ENCODE data around the gene NNT. TPM values are rescaled to one million over a fixed set of nuclear protein-coding genes. Genes with fewer than 3 reads are reported as not detected.
"Not testable (repeated sequence)": the region's sequence is repeated elsewhere in the genome, so short reads cannot be mapped to it uniquely, and the experiment has no call there.

The NNT gene
- total and polyA plus RNA-seq, 3 donors from 2014 or later: 25.4 to 55.0 (median 32.1) TPM

DNA sequence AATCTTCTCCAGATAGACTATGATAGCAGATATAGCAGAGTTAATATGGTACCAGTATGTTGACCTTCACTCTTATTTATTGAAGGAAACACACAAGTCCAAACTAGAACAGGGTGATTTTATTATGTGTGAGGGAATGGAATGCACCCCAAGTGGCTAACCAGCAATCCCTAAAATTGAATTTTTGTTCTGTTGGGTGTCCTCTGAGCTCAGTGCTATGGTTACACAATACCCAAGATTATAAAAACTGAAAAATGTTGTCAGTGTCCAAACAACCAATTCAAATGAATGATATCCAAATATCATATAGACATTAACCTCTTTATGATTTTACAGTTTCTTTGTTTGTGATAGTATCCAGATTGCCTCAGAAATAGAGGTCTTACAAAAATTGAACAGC is 60.9 kb downstream of the NNT start:
- intact Hi-C loops (cut with DNase I; ENCODE audit: low total_unique reads): no loop called here
- TF ChIP-seq, protein P1, sequence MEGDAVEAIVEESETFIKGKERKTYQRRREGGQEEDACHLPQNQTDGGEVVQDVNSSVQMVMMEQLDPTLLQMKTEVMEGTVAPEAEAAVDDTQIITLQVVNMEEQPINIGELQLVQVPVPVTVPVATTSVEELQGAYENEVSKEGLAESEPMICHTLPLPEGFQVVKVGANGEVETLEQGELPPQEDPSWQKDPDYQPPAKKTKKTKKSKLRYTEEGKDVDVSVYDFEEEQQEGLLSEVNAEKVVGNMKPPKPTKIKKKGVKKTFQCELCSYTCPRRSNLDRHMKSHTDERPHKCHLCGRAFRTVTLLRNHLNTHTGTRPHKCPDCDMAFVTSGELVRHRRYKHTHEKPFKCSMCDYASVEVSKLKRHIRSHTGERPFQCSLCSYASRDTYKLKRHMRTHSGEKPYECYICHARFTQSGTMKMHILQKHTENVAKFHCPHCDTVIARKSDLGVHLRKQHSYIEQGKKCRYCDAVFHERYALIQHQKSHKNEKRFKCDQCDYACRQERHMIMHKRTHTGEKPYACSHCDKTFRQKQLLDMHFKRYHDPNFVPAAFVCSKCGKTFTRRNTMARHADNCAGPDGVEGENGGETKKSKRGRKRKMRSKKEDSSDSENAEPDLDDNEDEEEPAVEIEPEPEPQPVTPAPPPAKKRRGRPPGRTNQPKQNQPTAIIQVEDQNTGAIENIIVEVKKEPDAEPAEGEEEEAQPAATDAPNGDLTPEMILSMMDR (IDR thresholded peaks at IDR 0.05): no peak
- no peak for TF ChIP-seq POLR2A (IDR thresholded peaks at IDR 0.05)
- no peaks in the 10 kb centered on the region for H3K9me3 ChIP-seq
- H3K36me3 ChIP-seq (ENCODE audit: low read depth, missing control alignments): no peaks in the 10 kb centered on the region
- no peaks in the 10 kb centered on the region for H3K4me1 ChIP-seq
- H3K27me3 ChIP-seq: no peaks in the 10 kb centered on the region
- no peak overlapping the region for H3K27ac ChIP-seq
- no peak overlapping the region for H3K4me3 ChIP-seq
- no peak for DNase-seq

DNA sequence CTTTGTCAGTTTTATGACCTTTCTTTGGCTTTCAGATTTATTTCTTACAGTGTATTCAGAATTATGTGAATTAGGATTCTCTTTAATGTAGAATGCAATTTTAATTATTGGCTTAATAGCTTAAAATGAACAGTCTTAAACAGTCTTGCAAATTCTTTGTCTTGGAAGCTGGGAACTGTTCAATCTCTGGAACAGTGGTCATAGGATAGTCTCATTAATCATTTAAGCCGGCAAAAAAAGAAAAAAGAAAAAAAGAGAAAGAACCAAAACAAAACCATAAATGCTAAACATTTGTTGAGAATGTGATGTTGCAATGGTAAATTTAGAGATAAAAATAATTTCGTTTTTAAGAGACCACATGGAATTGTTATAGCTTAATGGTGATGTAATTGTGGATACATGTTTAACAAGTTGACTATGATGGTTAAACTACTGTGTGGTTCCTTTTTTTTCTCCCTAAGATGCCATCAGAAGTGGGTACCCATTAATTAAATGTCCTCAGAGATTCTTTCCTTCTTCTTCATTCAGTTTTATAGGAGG is 61.6 kb downstream of the NNT start:
- Histone ChIP-seq H3K36me3 (ENCODE audit: low read depth, missing control alignments) (no peaks in the 10 kb centered on the region), H3K4me1 (no peaks in the 10 kb centered on the region), H3K27me3 (no peaks in the 10 kb centered on the region), H3K9me3 (no peaks in the 10 kb centered on the region), H3K27ac (no peak overlapping the region), H3K4me3 (no peak overlapping the region)
- no peak for TF ChIP-seq POLR2A (IDR thresholded peaks at IDR 0.05)
- TF ChIP-seq, protein P1 (IDR thresholded peaks at IDR 0.05): no peak
- WGBS, 2 donors: 54 to 61% methylated on average over 2 of the region's 2 CpGs
- intact Hi-C loops (cut with DNase I; ENCODE audit: low total_unique reads): no loop called here
- DNase-seq: no peak

DNA sequence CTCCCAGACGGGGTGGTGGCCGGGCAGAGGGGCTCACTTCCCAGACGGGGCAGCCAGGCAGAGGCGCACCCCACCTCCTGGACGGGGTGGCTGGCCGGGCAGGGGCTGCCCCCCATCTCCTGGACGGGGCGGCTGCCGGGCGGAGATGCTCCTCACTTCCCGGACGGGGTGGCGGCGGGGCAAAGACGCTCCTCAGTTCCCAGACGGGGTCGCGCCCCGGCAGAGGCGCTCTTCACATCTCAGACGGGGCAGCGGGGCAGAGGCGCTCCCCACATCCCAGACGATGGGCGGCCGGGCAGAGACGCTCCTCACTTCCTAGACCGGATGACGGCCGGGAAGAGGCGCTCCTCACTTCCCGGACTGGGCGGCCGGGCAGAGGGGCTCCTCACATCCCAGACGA is 62.8 kb downstream of the NNT start:
- H3K27ac ChIP-seq; intact Hi-C loops (cut with DNase I; ENCODE audit: low total_unique reads): not testable (repeated sequence)
- WGBS, 2 donors: 57 to 65% methylated on average over 9 to 33 of the region's 35 CpGs

DNA sequence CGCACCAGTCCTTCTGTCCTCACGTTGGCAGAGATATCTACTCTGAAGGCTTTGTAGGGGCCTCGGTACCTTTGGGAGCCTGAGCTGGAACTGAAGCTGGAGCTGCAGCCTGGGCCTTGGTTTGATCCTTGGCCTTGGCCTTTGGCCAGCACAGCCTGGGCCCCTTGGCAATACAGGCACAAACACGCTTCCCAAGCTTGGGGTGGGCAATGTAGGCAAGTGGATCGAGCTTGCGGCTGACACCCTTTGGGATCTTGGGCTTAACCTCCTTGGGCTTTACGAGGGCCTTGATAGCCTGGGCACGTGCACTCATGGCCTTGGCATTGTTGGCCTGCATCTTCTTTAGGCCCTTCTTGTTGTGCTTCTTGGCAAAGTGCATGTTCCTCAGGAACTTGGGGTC is 63.7 kb downstream of the NNT start:
- WGBS, 2 donors: 69 to 73% methylated on average over 6 to 8 of the region's 8 CpGs
- H3K27me3 ChIP-seq; H3K27ac ChIP-seq; DNase-seq; H3K4me1 ChIP-seq; H3K36me3 ChIP-seq (ENCODE audit: low read depth, missing control alignments); H3K9me3 ChIP-seq; intact Hi-C loops (cut with DNase I; ENCODE audit: low total_unique reads); H3K4me3 ChIP-seq: not testable (repeated sequence)

More for the DNA sequence above, 62.8 kb downstream of the NNT start:
- not testable (repeated sequence) for DNase-seq; H3K9me3 ChIP-seq; H3K4me1 ChIP-seq; H3K36me3 ChIP-seq (ENCODE audit: low read depth, missing control alignments); H3K27me3 ChIP-seq
- H3K4me3 ChIP-seq: peak overlapping the region in 1 of 2 donors; percentile 12

DNA sequence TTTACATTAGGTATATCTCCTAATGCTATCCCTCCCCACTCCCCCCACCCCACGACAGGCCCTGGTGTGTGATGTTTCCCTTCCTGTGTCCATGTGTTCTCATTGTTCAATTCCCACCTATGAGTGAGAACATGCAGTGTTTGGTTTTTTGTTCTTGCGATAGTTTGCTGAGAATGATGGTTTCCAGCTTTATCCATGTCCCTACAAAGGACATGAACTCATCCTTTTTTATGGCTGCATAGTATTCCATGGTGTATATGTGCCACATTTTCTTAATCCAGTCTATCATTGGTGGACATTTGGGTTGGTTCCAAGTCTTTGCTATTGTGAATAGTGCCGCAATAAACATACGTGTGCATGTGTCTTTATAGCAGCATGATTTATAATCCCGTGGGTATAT is 64.4 kb downstream of the NNT start:
- H3K4me3 ChIP-seq; H3K9me3 ChIP-seq; H3K36me3 ChIP-seq (ENCODE audit: low read depth, missing control alignments); DNase-seq; intact Hi-C loops (cut with DNase I; ENCODE audit: low total_unique reads); H3K27ac ChIP-seq; H3K27me3 ChIP-seq; H3K4me1 ChIP-seq: not testable (repeated sequence)
- 91 to 97% methylated on average over 5 of the region's 5 CpGs for WGBS, 2 donors

DNA sequence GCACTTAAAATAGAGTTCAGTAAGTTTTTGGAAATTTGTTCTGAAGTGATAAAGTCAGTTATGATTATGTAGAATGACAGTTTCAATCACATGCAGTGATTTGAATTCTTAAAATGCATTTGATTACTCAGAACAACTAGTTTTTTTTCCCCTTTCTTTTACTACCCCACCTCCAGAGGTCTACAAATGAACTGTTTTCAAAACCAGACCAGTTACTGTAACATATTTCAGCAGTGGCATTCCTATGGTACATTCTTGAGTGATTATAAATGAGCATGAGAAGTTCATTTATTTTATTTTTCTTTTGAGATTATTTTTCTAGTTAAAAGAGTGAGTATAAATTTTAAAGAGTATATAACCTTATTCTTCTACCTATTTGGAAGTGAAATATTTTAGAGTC is 71.6 kb downstream of the NNT start:
- no peak for DNase-seq
- H3K36me3 ChIP-seq (ENCODE audit: low read depth, missing control alignments): no peaks in the 10 kb centered on the region
- no peaks in the 10 kb centered on the region for H3K4me1 ChIP-seq
- no peak overlapping the region for H3K4me3 ChIP-seq
- no peaks in the 10 kb centered on the region for H3K9me3 ChIP-seq
- H3K27ac ChIP-seq: no peak overlapping the region
- intact Hi-C loops (cut with DNase I; ENCODE audit: low total_unique reads): no loop called here
- H3K27me3 ChIP-seq: no peaks in the 10 kb centered on the region
- TF ChIP-seq POLR2A (IDR thresholded peaks at IDR 0.05): no peak
- TF ChIP-seq, protein P1 (IDR thresholded peaks at IDR 0.05): no peak
